NOMO-1 (cell line): ENCODE results near the gene MRPL58.
"Not testable (repeated sequence)": the region's sequence is repeated elsewhere in the genome, so short reads cannot be mapped to it uniquely, and the experiment has no call there.

Experiments used
- DNase-seq, 2 experiments: peaks; one replicate each; lab custom pipeline; 2025; ENCODE audit not compliant: unreplicated experiment in 2 of 2; lab: John Stamatoyannopoulos, UW

The MRPL58 gene

DNA sequence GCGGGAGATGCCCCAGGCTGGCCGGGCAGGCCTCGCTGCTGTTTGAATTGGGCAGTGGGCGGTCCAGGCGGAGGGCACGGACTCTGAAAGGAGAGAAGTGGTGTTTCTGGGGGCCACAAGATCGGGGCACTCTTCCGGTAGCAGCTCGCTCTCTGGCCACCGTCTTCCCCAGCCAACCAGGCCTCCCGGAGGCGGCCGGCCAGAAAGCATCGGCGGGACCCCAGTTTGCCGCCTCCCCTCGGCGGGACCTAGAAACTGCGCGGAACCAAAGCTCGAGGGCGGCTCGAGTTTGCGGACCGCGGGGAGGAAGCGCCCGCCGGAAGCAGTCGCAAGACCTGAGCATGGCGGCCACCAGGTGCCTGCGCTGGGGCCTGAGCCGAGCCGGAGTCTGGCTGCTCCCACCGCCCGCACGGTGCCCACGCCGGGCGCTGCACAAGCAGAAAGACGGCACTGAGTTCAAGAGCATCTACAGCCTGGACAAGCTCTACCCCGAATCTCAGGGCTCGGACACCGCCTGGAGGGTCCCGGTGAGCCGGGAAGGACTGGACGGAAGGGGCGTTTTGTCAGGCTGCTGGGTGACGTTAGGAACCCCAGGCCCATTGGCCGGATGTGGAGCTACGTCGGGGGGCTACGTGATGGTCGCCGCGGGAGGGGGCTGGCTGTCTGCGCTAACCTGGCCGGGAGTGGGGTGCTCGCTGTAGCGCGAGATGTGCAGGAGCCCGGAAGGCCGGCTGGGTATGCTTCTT, at the start of gene MRPL58:
Gene MRPL58 (plus strand): TSS at position 325 of the 746 bp plus-strand sequence. CDS start 17 bp downstream, at position 342.
- DNase-seq = peak; percentile 83 to 90

DNA sequence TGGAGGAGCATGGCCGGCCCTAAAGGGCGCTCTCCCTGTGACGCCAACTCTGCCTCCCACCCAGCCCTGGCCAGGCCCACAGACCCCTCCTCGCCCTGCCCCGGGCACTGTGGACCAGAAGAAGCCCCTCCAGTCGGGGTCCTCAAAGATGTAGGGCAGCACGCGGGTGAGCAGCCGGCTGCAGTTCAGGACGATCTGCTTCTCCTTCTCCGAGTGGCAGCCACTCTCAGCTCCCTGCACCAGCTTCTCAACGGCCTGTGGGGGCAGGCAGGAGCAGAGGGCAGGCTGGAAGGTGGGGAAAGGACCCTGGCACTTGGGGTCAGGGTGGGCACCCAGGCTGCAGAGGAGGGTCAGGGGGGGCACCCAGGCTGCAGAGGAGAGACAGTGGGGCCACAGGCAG, 48.8 kb upstream of the MRPL58 start:
- no peak for DNase-seq

- no peak for DNase-seq
Measured at GRCh38 chr17:74964246-74964761, 48.2 kb upstream of the MRPL58 start.

- DNase-seq = no peak
Measured at GRCh38 chr17:74964988-74965622, 47.4 kb upstream of the MRPL58 start.

- no peak for DNase-seq
Measured at GRCh38 chr17:74968361-74968780, 44.1 kb upstream of the MRPL58 start.

- not testable (repeated sequence) for DNase-seq
Measured at GRCh38 chr17:74969501-74969900, 43.0 kb upstream of the MRPL58 start.

GRCh38 chr17:74970395-74970794, 42.1 kb upstream of the MRPL58 start:
- DNase-seq = no peak

DNA sequence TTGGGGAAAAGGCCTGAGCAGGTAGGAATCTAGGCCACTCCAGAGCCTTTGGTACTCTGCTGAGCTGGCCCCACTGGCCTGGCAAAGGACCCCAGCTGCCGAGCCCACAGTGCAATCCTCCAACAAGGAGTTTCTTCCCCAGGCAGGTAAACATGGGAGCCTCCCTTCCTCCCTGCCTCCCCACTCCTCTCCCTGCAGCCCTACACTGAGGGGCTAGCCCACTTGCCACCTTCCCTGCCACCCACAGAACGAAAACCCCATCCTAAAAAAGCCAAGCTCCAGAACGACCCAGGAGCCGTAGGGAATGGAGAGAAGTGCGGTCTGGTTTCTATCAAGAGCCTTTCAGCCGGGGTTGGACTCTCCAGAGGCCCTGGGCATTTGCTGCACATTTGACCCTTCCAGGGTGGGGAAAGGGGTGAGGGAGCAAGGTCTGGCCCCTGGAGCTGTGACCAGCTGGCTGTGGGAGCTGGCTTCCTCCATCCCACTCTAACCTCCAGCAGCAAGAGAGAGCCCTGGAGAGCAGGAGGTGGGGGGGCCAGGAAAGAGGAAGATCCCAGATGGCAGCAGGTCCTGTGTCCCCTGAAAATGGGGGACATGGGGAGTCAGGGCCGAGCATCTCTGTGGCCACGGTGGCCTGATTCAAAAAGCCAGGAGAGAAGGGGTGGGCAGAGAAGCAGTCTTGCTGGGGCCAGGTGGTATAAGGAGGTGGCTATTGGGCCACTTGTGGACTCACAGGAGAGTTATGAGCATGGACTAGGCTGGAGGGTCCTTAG, 41.2 kb upstream of the MRPL58 start:
- DNase-seq = no peak

DNA sequence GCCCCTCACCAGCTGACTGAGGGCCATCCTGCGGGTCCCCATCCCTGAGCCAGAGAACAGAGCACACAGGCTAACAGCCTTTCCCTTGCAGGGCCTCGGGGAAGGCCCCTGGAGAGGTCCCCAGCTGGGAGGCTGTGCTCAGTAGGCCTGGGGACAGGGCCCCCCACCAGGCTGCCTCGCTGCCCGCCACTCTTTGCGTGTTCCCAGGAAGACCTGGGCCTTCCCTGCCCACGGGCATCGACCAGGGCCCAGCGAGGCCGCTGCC, 40.7 kb upstream of the MRPL58 start:
- no peak for DNase-seq

- no peak for DNase-seq
Measured at GRCh38 chr17:74972107-74972972, 40.1 kb upstream of the MRPL58 start, which contains the start of gene HID1. HID1 (minus strand) TSS chr17:74972759; CDS start chr17:74972656, 103 bp downstream.

DNA sequence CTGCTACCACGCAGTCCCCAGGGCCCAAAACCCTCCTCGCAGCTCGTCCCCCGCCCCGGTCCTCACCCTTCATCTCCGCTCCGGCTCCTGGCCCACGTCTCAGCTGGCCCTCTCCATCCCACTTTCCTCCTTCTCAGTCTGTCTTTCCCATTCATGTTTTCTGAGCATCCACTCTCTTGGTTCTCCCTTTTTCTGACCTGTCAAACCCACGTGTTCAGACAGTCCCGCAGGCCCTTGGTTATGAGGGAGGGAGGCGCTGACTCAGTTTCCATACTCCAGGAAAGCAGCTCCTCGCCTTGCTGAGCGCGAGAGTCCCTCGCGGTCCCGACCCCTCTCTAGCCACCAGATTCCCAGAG, 39.5 kb upstream of the MRPL58 start:
- DNase-seq = no peak

- DNase-seq = no peak
Measured at GRCh38 chr17:74975943-74976342, 36.5 kb upstream of the MRPL58 start.

DNA sequence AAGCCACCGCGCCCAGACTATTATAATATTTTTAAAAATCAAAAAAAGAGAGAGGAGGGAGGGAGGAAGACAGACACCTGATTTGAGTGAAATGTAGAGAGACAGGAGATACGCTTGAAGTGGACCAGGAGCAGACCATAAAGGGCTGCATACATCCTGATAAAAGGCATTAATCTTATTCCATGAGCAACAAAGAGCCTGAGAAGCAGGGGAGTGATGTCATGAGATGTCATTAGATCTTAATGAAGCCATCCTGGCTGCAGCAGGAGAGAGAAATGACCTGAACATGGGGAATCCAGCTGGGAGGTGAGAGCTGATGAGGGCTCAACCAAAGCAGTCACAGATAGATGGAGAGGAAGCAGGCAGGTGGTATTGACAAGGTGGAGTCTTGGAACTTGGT, 34.7 kb upstream of the MRPL58 start:
- DNase-seq = no peak

GRCh38 chr17:74978240-74978639, 34.2 kb upstream of the MRPL58 start:
- no peak for DNase-seq

DNA sequence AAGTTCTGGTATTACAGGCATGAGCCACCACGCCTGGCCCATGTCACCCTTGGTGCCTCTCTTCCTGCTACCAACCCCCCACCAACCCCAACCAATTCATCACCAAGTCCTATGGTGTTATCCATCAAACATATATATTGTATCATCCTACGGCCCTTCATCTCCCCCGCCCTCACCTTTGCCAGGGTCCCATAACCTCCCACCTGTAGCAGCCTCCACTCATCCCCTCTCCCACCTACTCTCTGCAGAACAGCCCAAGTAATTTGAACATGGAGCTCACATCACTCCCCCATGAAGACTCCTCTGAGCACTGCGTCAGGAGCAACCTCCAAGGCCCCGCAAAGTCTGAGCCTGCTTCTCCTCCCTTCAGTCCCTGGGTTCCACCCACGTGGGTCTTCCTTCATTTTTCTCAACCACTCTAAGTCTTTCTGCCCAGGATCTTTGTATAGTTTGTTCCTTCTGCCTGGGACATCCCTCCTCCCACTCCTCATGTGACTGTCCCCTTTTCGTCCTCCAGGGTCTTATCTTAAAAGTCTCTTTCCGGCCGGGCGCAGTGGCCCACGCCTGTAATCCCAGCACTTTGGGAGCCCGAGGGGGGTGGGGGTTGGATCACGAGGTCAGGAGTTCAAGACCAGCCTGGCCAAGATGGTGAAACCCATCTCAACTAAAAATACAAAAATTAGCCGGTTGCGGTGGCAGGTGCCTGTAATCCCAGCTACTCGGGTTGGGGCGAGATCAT, 32.9 kb upstream of the MRPL58 start:
- DNase-seq = no peak

- DNase-seq = no peak
Measured at GRCh38 chr17:74981318-74981978, 31.0 kb upstream of the MRPL58 start.

DNA sequence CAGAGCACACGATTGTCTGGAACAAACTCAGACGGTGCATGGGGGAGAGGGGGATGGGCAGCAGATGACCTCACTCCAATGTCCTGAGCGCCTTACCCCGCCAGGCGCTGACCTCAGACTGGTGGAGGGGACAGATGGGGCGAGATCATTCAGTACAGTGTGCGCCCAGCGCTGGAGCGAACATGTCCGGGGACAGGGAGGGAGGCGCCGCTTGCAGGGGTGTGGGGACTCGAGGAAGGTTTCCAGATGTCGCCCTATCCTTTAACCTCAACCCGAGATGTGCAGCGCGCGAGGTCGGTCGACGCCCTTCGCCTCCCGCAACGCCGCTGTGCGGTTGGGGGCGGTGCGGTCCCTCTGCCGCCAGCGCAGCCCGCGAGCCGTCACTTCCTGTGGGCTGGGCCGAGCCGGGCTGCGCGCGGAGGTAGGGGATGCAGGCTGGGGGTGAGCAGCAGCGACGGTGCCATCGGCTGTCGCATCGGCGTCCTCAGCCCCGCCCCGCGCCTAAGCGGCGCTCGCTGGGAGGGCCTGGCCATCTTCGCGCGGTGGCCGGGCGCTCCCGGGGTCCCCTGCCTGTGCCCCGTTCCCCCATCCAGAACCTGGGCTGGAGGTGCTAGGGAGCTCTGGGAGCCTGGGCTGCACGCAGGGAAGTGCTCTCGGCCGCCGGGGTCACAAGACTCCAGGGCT, 30.3 kb upstream of the MRPL58 start:
- DNase-seq = peak; percentile 57 to 70

DNA sequence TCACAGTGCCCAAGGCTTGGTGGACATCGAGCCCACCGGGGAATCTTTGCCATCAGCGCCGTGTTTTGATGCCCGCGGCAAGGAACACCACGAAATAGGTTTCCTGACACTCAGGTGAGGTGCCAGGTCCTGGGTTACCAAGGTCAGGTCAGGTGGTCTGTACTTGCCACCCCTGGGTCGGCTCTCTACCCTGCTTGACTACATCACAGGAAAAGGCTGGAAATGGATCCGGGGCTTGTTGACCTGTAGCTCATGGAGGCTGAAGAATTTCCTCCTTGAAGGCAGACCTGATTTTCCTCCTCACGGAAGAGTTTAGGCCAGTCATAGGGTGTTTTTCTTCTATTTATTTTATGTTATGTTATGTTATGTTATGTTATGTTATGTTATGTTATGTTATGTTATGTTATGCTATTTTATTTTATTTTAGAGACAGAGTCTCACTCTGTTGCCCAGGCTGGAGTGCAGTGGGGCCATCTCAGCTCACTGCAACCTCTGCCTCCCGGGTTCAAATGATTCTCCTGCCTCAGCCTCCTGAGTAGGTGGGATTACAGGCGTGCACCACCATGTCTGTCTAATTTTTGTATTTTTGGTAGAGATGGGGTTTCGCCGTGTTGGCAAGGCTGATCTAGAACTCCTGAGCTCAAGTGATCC, 29.7 kb upstream of the MRPL58 start:
- DNase-seq = not testable (repeated sequence)
